Type B pancreatic cell (in vitro differentiated cells): ENCODE data around the gene TRHDE. TPM values are rescaled to one million over a fixed set of nuclear protein-coding genes. Genes with fewer than 3 reads are reported as not detected.

ENCODE experiments used
- DNase-seq: peaks from one replicate; pipeline ENCODE4 v3.0.0; 2021; ENCODE audit warnings: mixed read lengths; ENCODE audit not compliant: unreplicated experiment; ENCODE audit errors: extremely low spot score
- H3K27ac Mint-ChIP-seq: 2 replicates; pipeline ENCODE4 v1.8.0; 2021; ENCODE audit warnings: mild to moderate bottlenecking, mixed read lengths
- H3K27me3 Mint-ChIP-seq: 2 replicates; pipeline ENCODE4 v1.8.0; 2021; ENCODE audit warnings: mixed read lengths
- H3K36me3 Mint-ChIP-seq: 2 replicates; pipeline ENCODE4 v1.8.0; 2021; ENCODE audit warnings: mixed read lengths
- H3K4me1 Mint-ChIP-seq: one replicate; pipeline ENCODE4 v1.8.0; 2021; ENCODE audit warnings: mixed read lengths; ENCODE audit not compliant: unreplicated experiment
- H3K4me3 Mint-ChIP-seq: 2 replicates; pipeline ENCODE4 v1.8.0; 2021; ENCODE audit warnings: mild to moderate bottlenecking, mixed read lengths
- H3K9me3 Mint-ChIP-seq: 2 replicates; pipeline ENCODE4 v1.8.0; 2021; ENCODE audit warnings: mixed read lengths
- CTCF ChIP-seq: fragments of 200-600 bp; sonication (generic); conservative IDR thresholded peaks from 2 replicates; pipeline ENCODE4 v1.5.0; 2021; ENCODE audit warnings: antibody characterized with exemption, mild to moderate bottlenecking
- total RNA-seq: library from RNA; stranded (reverse); gene quantifications from 2 replicates; pipeline ENCODE4 v1.2.1, GENCODE V29; 2021; ENCODE audit warnings: low replicate concordance

Gene TRHDE
- total RNA-seq, 1 donor from 2014 or later: 3.2 TPM

GRCh38 chr12:72273851-72274351 lies 1.7 kb downstream of the TRHDE start:
- TF ChIP-seq CTCF: no peak
- Mint-ChIP-seq H3K4me1 (peaks cover 16% of the 10 kb centered on the region), H3K4me3 (peak overlapping the region; percentile 85), H3K9me3 (no peaks in the 10 kb centered on the region), H3K27ac (no peak overlapping the region), H3K36me3 (no peaks in the 10 kb centered on the region), H3K27me3 (peaks cover 79% of the 10 kb centered on the region)
- DNase-seq: no peak

GRCh38 chr12:72274931-72275330 lies 2.8 kb downstream of the TRHDE start:
- Mint-ChIP-seq H3K36me3 (no peaks in the 10 kb centered on the region), H3K27me3 (peaks cover 74% of the 10 kb centered on the region), H3K4me3 (peak overlapping the region; percentile 43), H3K4me1 (peaks cover 16% of the 10 kb centered on the region), H3K9me3 (no peaks in the 10 kb centered on the region), H3K27ac (no peak overlapping the region)
- DNase-seq: no peak
- TF ChIP-seq CTCF: no peak

GRCh38 chr12:72275526-72275925 lies 3.4 kb downstream of the TRHDE start:
- Mint-ChIP-seq H3K27ac (no peak overlapping the region), H3K4me3 (no peak overlapping the region), H3K27me3 (peaks cover 68% of the 10 kb centered on the region), H3K36me3 (no peaks in the 10 kb centered on the region), H3K4me1 (peaks cover 16% of the 10 kb centered on the region), H3K9me3 (no peaks in the 10 kb centered on the region)
- TF ChIP-seq CTCF: no peak
- no peak for DNase-seq

GRCh38 chr12:72276181-72276805 lies 4.1 kb downstream of the TRHDE start:
- Mint-ChIP-seq H3K9me3 (no peaks in the 10 kb centered on the region), H3K4me3 (no peak overlapping the region), H3K27ac (no peak overlapping the region), H3K36me3 (no peaks in the 10 kb centered on the region), H3K4me1 (peaks cover 10% of the 10 kb centered on the region), H3K27me3 (peaks cover 61% of the 10 kb centered on the region)
- DNase-seq: no peak
- TF ChIP-seq CTCF: no peak

GRCh38 chr12:72277415-72277814 lies 5.2 kb downstream of the TRHDE start:
- H3K4me1 Mint-ChIP-seq: peaks cover 3% of the 10 kb centered on the region
- TF ChIP-seq CTCF: no peak
- H3K9me3 Mint-ChIP-seq: no peaks in the 10 kb centered on the region
- H3K27me3 Mint-ChIP-seq: peaks cover 50% of the 10 kb centered on the region
- DNase-seq: no peak
- H3K36me3 Mint-ChIP-seq: no peaks in the 10 kb centered on the region
- no peak overlapping the region for H3K27ac Mint-ChIP-seq
- H3K4me3 Mint-ChIP-seq: no peak overlapping the region
